T follicular helper cell (primary cell): ENCODE measurements around the gene DNAJC5.
"Not testable (repeated sequence)": the region's sequence is repeated elsewhere in the genome, so short reads cannot be mapped to it uniquely, and the experiment has no call there.

Experiments
- DNase-seq: peaks from one replicate; pipeline ENCODE4 v3.0.0-alpha.2; 2020; ENCODE audit warnings: low read depth

DNAJC5 gene

DNA sequence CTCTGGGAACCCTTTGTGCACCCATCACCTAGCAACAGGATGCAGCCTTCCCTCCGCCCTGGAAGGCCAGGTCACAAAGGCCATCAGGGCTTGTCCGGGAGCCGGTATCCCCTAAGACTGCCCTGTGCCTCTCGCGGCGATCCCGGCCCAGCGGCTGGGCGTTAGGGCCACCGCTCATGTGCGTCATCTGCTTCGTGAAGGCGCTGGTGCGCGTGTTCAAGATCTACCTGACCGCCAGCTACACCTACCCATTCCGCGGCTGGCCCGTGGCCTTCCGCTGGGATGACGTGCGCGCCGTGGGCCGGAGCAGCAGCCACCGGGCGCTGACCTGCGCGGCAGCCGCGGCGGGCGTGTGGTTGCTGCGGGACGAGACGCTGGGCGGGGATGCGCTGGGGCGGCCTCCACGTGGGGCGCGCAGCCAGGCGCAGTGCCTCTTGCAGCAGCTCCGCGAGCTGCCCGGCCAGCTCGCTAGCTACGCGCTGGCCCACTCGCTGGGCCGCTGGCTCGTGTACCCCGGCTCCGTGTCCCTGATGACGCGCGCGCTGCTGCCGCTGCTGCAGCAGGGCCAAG lies 33.5 kb upstream of the DNAJC5 start, which contains the start of gene ABHD16B:
Gene ABHD16B (plus strand): TSS at position 134 of the 570 bp plus-strand sequence. CDS start 43 bp downstream, at position 177.
- DNase-seq, result no peak

DNA sequence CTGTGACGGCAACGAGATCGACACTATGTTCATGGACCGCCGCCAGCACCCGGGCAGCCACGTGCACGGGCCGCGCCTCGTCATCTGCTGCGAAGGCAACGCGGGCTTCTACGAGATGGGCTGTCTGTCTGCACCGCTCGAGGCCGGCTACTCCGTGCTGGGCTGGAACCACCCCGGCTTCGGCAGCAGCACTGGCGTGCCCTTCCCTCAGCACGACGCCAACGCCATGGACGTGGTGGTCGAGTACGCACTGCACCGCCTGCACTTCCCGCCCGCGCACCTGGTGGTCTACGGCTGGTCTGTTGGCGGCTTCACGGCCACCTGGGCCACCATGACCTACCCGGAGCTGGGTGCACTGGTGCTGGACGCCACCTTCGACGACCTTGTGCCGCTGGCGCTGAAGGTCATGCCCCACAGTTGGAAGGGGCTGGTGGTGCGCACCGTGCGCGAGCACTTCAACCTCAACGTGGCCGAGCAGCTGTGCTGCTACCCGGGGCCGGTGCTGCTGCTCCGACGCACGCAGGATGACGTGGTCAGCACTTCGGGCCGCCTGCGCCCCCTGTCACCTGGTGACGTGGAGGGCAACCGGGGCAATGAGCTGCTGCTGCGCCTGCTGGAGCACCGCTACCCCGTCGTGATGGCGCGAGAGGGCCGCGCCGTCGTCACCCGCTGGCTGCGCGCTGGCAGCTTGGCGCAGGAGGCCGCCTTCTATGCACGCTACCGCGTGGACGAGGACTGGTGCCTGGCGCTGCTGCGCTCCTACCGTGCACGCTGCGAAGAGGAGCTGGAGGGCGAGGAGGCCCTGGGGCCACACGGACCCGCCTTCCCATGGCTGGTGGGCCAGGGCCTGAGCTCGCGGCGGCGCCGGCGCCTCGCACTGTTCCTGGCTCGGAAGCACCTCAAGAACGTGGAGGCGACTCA lies 32.7 kb upstream of the DNAJC5 start:
- DNase-seq, result no peak

DNA sequence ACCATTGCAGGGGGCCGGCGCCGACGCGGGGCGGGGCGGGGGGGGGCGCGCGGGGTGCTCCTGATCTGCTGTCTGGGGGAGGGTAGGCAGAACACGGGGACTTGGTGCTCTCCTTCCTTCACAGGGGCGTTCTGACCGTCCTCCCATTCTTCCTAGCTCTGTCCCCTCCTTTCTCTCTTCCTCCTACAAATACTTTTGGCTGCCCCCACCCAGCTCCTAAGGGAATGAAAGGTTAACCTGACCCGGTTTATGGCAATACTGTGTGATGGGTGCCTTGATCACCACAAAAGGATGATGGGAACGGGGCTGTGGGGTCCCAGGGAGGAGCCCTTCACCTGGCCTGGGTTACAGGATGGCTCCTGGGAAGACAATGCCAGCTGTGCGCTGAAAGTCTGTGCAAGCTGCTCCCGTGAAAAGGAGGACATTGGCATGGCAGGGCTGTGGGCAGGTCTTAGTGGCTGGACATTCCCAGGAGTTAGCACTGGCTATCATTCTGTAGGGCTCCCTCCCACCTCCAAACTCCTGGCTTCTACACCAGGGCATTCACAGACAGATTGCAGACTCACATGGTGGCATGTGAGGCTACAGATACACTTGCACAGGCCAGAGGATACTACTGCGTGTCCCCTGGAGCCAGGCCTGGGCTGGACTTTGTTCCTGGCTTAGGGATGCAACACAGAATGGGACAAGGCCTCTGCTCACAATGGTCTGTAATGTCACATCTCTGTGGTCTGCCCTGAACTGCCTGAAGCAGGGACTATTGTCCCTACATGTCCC lies 31.7 kb upstream of the DNAJC5 start:
- no peak for DNase-seq

DNA sequence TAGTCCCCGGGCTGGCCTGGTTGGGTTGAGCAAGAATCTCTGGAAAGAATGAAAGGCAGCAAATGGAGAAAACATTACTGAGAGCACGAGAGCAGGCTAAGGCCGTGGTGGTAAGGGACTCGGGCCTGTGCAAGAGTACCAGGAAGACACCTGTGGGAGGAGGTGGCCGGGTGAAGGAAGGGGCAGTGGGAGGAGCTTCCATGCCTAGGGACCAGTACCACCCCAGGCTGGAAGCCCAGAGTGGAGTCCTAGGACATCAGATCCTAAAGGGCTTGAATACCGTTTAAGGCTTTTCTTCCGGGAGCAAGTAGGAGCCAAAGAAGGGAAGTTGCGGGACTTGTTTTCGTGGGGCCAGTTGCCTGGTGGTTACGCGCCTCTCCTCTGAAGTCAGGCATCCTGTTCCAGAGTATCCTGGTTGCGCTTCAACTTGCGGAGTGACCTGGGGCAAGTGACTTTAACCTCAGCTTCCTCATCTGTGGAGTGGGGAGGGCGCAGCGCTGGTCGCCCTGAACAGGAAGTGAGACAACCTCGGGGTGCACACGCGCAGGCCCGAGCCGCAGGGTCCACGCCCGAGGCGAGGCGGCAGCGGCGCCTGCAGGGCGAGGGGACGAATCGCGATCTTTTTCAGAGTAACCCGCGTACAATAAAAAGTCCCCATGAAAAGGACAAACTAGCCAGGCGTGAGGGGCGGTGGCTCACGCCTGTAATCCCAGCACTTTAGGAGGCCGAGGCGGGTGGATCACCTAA lies 31.0 kb upstream of the DNAJC5 start:
- peak; percentile 59 for DNase-seq

DNA sequence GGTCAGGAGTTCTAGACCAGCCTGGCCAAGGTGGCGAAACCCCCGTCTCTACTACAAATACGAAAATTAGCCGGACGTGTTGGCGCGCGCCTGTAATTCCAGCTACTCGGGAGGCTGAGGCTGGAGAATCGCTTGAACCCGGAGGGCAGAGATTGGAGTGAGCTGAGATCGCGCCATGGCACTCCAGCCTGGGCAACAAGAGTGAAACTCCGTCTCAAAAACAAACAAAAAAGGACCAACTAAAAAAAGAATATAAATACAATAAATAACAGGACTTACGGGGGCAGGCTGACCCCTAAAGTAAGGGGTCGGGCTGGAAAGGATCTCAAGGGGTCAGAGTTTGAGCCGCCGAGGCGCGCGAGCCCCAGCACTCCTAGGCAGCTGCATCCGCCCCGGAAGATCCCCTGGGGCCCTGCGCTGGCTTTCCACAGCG lies 30.4 kb upstream of the DNAJC5 start:
- no peak for DNase-seq

DNA sequence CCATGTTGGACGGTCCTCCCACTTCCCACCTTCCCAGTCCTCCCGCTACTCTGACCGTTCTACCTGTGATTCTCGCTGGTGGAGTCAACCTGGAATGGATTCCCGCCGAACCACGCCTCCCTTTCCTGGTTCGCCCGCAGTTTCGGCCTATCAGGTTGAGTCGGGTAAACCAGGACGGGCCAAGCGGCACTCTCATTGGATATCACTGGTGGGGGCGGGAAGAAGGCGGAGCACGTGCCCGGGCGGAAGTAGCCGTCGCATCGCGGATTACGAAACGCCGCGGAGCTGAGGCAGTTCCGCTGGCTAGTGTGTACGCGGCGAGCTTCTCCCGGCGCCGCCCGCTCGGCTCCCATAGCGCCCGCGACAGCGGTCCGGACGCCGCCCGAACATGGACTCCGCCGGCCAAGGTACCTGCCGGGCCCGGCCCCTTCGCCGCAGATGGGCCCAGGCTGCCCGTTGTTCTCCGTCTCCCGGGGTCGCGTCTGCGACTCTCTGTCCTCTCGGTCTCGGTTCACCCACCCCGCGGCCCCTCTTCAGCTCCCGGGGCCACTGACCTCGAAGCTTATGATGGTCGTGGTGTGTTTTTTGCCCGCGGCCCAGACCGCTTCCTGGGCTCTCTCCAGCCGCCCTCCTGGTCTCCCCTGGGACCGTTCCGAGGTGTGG lies 29.8 kb upstream of the DNAJC5 start, which contains the start of gene TPD52L2:
Gene TPD52L2 (plus strand): TSS at position 293 of the 663 bp plus-strand sequence. CDS start 96 bp downstream, at position 389.
- peak; percentile 97 for DNase-seq

DNA sequence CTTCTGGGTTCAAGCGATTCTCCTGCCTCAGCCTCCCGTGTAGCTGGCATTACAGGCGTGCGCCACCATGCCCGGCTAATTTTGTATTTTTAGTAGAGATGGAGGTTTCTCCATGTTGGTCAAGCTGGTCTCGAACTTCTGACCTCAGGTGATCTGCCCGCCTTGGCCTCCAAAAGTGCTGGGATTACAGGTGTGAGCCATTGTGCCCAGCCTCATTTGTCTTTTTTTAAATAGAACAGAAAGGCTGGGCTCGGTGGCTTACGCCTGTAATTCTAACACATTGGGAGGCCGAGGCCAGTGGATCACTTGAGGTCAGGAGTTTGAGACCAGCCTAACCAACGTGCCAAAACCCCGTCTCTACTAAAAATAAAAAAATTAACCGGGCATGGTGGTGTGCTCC lies 27.9 kb upstream of the DNAJC5 start:
- DNase-seq, result not testable (repeated sequence)

DNA sequence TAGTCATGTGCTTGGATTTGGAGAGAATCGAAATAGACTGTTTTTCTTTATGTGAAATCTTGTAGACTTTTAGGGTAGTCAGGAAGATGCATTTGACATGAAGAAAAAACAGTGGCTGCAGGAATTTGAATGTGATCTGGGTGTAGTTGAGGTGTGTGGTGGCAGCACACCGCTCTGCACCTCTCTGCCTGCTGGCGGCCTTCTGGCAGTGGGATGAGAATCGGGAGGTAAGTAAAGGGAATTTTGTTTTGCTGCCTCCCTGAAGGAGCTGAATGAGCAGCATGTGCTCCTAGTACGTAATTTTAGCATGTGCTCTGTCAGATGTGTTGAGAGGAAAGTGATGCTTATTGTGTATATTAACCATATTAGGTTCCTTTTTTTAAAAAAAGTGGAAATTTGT lies 26.7 kb upstream of the DNAJC5 start:
- no peak for DNase-seq

DNA sequence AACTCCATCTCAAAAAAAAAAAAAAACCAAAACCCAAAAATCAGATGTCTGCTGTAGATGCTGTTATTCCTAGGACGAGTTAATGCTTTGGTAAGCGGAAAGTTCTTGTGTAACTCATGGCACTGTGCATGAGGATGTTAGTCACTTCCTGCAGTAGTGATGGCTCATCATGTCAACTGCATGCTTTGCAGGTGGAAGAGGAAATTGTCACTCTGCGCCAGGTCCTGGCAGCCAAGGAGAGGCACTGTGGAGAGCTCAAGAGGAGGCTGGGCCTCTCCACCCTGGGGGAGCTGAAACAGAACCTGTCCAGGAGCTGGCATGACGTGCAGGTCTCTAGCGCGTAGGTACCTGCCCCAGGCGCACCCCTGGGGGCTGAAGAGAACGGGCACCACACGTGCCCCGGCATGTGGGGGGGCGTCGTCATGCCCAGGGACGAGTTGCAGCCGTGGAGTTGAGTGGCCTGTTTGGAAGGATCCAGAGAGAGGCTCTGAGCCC lies 21.4 kb upstream of the DNAJC5 start:
- no peak for DNase-seq

DNA sequence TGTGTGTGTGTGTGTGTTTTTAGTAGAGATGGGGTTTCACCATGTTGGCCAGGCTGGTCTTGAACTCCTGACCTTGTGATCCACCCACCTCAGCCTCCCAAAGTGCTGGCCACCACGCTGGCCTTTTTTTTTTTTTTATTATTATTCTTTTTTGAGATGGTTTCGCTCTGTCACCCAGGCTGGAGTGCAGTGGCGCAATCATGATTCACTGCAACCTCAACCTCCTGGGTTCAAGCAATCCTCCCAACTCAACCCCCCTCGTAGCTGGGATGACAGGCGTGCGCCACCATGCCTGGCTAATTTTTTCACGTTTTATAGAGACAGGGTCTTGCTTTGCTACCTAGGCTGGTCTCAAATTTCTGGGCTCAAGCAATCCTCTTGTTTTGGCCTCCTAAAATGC lies 20.7 kb upstream of the DNAJC5 start:
- DNase-seq, result not testable (repeated sequence)

DNA sequence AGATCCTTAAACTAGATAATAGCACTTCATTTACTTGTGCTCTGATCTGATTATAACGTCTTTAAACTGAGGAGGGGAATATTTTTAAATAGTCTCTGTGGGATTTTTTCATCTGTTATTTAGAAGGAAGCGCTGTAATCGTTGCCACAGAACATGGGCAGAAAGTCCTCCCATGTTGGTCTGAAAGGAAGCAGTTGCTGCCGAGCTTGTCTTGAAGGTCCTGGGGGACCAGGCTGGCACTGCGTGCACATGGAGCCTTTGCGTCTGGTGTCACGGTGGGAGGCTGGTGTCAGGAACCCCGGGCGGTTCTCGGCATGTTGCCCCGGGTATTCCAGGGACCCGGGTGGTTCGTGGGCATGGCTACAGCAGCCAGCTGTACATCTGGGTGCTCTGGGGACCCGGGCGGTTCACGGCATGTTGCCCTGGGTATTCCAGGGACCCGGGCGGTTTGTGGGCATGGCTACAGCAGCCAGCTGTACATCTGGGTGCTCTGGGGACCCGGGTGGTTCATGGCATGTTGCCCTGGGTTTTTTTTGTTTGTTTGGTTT lies 18.4 kb upstream of the DNAJC5 start:
- DNase-seq, result no peak

DNA sequence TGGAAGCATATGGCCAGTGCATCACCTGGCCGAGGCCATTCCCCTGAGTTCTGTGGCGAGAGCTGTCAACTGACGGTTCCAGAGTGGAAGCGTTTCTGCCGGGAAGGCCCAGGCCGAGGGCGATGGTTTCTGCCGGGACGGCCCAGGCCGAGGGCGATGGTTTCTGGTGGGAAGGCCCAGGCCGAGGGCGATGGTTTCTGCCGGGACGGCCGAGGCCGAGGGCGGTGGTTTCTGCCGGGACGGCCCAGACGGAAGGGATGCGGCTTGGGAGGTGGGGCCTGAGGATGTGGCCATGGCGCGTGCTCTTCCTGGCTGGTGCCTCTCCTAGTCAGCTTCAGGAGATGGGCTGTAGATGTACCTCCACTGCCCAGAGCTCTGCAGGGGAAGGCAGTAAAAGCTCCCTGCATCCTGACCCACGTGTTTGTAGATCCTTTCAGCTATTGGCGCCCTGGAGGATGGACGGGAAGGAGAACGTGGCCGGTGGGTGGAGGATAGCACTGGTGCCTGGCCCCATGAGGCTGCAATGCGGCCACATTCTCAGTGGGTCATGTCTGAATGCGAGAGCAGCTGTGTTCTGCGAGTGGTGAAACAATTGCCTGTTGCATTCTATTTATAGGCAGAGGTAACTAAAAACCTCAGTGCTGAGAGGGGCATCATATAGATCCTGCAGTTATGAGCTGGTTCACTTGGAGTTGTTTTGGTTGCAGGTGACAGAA lies 17.0 kb upstream of the DNAJC5 start:
- DNase-seq, result no peak

DNA sequence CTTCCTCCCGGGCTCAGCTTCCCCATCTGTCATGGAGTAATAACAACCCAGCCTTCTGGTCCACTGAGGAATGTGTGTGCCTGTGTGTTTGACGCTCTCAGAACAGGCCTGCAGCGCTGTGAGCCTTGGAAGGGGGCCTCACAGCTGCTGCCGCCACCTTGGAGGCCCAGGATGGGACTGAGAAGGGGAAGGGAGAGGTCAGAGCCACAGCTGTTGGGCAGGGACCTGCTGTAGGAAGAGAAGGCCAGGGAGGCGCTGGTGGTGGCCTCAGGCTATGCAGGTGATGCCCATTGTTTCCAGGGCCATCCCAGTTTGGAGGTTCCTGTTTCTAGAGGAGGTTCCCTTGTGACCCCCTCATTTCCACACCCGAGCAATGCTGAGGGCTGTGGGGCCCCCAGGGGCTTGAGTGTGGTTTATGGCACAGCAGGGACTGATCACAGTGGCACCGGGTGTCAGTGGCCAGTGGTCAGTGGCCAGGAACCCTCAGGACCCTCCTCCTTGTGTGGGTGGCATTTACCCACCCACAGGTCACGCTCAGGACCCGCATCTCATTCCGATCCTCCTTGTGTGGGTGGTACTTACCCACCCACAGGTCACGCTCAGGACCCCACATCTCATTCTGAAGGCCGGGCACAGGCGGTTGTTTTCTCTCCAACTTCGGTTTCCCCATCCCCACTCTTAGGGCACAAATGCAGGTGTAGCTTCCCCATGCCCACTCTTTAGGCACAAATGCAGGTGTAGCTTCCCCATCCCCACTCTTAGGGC lies 15.8 kb upstream of the DNAJC5 start:
- no peak for DNase-seq

DNA sequence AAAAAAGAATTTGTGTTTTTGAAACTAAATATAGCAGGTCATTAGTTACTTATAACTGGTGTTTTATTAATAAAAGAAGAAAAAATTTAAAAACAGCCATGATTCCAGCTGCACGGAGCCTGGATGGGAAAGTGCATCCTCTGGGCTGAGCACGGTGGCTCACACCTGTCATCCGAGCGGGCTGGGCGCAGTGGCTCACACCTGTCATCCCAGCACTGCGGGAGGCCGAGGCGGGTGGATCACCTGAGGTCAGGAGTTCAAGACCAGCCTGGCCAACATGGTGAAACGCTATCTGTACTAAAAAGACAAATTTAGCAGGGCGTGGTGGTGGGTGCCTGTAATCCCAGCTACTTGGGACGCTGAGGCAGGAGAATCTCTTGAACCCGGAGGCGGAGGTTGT lies 14.0 kb upstream of the DNAJC5 start:
- not testable (repeated sequence) for DNase-seq

DNA sequence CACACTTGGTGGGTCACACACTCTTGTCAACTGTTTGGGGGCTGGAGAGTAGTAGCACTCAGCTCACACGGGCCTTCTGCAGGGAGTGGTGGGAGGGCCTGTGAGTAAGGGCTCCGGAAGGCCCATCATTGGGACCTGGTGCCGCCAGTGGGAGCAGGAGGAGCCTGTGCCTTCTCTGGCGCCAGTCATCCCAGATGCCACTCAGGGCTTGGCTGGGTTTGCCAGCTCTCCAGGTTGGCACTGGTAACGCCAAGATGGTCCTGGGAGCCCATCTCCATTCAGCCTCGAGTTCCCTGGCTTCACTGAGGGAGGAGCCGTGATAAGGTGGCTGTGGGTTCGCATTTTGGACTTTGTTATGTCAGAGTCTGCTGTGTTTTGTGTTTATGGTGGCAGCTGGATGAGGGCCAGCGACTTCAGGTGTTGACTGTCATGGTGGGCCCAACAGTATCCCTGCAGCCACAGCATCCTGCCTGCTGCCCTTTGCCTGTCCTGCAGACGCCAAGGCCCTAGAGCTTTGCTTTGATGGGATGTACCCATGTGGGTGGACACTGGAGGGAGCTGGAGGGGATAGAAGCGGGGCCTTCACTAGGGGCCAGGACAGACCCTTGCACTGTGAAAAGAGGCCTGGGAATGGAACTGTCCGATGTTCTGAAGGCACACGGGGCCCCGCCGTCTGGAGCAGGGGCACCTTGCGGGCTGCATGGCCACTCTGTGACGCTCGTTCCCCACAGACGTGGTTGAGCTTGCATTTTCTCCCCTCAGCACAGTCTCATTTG lies 13.3 kb upstream of the DNAJC5 start:
- no peak for DNase-seq

DNA sequence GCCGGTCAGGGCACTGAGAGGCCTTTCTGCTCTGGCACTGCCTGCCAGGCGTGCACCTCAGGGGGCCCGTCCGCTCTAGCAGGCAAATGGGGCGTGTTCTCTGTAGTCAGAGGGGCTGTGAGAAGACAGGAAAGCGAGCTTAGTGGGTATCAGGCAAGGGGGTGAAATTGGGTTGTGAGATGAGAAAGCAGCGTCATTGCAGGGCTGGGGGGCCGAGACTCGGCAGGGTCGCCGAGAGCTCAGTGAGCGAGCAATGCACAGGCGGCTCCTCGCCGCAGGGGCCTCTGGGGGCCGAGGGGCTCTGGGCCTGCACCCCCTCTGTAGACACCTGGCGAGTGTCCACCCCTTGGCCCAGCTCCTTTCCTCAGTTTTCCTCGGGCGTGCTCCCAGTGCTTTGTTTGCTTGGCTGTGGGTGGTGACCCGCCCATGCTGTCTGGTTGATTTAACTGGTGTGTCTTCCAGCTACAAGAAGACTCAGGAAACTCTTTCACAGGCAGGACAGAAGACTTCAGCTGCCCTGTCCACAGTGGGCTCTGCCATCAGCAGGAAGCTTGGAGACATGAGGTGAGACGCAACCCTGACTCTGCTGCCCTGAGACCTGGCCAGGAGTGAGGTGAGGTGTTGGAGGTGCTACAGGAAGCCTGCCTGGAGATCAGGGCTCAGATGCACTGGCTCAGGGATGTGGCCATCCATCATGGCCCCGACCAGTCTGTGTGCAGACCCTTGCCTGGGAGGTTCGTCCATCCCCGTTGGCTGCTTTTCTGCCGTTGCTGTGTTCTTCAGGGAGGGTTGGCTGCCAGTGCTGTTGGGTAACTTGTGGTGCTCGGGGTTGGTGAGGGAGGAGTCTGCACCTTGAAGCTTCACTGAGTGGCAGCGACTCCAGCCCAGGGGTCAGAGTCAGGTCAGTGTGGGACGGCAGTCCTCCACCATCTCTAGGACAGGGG lies 12.4 kb upstream of the DNAJC5 start:
- no peak for DNase-seq

DNA sequence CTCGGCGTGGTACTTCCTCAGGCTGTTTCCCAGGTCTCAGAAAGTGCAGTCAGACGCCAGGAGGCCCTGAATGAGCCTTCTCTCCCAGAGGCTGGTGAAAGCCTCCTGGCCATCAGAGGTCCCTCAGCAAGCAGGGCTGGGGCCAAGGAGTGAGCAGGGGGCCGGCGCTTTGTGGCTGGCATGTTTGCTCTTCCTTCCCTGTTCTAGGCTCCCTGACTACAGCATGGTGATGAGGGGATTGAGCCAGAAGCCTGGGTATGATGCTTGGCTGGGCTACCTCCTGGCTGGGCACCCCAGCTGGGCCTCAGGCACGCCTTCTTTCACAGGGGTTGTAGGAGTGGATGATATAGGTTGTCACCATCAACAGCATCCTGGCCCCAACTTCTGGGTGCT lies 11.7 kb upstream of the DNAJC5 start:
- no peak for DNase-seq
